ENCODE data around the gene ZMIZ1.
A peak's percentile ranks its signal among the peaks of the same experiment; 100 is the strongest.
"Not testable (repeated sequence)": the region's sequence is repeated elsewhere in the genome, so short reads cannot be mapped to it uniquely, and the experiment has no call there.

Gene ZMIZ1

DNA sequence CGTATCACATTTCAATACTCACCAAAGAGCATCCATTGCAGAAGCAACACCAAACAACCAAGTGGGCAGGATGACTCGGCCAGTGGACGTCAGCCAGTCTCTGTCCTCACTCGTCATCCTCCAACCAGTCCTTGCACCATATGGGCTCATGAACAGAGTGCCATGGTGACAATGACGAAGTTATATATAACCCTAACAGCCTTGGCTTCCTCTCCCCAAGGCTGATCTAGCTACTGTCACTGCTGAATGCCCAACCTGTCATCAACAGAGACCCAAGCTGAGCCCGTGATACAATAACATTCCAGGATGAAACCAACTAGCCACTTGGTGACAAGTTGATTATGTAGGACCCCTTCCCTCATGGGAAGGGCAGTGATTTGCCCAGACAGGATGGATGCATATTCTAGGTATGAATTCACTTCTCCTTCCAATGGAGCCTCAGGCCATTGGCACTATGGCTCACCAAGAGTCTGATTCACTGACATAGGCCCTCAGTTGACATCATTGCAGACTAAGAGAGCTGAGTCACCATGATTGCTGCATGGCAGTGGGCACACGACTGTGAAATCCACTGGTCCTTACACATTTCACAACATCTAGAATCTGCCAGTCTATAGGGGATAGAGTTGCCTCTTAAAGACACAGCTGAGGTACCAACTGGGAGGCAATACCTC is 252.2 kb downstream of the ZMIZ1 start:
- FAIRE-seq (no peak), DNase-seq (ENCODE audit: extremely low spot score, insufficient read length, low read depth) (no peak)

DNA sequence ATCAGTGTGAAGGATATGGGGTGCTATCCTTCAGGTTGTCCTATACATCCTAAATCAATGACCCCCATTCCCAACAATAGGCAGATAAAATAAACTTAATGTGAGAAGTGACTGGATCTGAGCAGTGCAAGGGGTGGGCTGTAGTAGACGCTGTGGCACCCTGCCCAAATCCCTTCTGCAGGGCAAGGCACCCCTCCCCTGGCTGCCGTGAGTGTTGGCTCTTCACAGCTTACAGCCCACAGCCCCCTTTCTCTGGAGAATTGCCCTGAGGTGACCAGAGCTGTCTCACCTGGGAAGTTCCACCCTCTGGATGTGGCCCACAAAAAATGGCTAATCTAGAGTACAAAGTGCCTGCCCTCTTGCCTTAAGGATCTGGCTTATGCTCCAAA is 252.7 kb downstream of the ZMIZ1 start:
- FAIRE-seq (no peak), DNase-seq (ENCODE audit: extremely low spot score, insufficient read length, low read depth) (no peak)

DNA sequence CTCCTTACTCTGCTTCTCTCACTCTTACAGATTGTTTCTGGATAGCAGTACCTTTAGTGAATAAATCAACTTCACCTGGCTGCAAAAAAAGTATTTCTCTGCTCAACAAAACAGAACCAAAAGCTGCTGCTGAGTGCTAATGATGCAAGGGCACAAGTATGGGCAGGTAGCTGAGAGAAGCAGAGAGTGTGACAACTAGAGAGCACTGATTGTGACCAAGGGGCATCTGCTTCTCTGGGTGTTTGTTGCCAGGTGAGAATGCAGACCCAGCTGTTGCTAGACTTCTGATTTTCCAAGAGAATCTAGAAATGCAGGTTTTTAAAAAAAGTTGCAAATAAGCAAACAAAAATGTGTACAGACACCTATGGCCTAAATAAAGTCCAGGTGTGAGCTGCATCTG is 253.2 kb downstream of the ZMIZ1 start:
- no peak for DNase-seq (ENCODE audit: extremely low spot score, insufficient read length, low read depth)
- no peak for FAIRE-seq

DNA sequence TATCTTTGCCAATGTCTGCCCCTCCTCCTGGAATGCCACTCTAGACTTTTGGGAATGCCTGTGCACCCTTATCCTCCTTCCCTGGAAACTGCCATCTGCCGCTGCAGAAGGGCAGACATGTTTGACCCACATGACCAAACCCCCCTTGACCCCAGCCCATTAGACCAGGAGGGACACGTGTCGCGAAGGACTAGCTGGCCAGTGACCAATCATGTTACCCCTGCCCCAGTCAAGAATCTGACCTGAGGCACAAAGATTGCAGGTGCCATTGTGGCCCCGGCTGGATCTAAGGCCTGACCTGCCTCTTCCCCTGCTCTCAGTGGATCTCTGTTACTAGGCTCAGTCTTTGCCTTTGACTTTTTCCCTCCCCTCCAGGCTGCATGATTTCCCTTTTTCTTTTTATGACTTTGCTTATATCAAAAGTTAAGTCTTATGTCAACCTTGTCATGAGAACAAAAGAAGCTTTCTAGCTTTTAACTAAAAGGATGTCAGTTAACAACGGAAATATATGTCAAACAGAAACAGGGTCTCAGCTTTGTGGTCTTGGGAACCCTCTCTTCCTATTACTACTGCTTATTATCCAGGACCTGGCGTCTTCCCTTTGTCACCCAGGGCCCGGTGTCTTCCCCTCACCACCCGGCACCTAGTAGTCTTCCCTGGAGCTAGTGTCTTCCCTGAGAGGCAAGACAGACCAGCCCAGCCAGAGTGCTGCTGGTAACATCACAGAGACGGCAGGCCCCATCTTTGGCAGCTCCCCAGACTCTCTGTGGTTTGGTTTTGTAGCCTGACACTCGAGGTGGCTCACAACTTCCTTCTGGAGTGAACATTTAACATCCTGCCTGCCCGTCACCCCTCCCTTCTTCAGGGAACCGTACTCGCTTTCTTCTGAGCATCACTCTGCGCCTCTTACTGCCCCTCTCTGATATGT is 254.1 kb downstream of the ZMIZ1 start:
- DNase-seq (ENCODE audit: extremely low spot score, insufficient read length, low read depth) (no peak), FAIRE-seq (peak; percentile 79)

DNA sequence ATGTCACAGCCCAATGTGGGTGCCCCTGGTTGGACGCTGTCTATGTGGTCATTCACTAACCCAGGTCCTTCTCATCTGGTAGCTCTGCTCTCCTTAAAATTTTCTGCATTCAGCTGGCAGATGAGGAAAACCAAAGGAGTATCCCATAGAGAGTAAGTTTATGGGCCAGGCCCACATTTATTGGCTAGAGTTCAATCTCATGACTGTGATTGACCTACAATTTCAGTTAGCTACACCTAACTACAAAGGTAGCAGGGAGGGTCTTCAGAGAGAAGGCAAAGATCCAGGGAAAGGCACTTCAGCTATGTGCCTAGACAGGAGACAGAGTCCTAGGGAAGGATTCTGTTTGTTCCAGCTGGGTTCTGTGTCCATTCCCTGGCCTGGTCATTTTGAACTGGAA is 254.8 kb downstream of the ZMIZ1 start:
- FAIRE-seq (no peak), DNase-seq (ENCODE audit: extremely low spot score, insufficient read length, low read depth) (no peak)

DNA sequence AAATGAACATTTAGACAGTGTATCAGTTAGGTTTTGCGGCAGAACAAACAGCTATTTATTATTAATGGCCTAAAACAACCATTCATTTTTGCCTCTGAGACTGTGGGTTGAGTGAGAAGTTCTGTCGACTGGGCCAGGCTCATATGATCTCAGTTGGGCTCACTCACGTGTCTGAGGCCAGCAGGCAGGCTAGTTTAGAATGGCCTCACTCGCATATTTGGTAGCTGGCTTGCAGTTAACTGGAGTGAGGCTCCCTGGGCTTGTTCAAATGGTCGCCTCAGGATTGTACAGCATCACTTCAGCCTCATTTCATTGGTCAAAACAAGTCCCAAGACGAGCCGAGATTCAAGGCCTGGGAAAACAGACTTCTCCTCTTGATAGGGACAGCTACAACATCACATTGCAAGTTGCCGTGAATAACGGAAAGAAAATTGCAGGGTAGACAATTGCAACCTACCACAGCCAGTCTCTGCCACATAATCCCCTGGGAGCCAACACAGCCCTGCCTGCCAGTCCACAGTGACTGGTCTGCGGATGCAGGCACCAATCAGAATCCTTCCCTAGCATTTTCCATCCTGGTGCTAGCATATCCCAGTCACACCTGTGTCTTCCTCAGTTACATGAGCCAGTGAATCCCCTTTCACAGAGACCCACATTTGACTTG is 255.4 kb downstream of the ZMIZ1 start:
- DNase-seq (ENCODE audit: extremely low spot score, insufficient read length, low read depth) (no peak), FAIRE-seq (no peak)

DNA sequence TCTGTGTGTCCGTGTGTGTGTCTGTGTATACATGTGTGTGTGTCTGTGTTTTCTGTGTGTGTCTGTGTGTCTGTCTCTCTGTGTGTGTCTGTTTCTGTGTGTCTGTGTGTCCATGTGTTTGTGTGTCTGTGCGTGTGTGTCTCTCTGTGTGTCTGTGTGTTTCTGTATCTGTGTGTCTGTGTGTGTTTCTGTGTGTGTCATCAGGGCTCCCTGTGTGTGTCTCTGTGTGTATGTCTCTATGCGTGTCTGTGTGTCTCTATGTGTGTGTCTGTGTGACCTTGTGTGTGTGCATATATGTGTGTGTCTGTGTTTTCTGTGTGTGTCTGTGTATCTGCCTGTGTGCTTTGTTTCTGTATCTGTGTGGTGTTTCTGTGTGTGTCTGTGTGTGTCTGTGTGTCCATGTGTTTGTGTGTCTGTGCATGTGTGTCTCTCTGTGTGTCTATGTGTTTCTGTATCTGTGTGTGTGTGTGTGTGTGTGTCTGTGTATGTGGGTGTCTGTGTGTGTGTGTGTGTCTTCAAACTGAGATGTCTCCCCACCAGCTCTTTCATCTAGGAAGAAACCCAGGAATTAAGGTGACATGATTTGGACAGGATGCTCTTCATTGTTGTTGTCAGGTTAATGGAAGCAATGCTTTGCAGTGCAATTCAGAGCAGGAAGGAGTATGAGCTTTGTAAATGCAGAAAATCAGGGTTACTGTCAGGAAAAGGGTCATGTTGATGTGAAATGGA is 257.8 kb downstream of the ZMIZ1 start:
- FAIRE-seq (peak; percentile 31), DNase-seq (ENCODE audit: extremely low spot score, insufficient read length, low read depth) (no peak)

DNA sequence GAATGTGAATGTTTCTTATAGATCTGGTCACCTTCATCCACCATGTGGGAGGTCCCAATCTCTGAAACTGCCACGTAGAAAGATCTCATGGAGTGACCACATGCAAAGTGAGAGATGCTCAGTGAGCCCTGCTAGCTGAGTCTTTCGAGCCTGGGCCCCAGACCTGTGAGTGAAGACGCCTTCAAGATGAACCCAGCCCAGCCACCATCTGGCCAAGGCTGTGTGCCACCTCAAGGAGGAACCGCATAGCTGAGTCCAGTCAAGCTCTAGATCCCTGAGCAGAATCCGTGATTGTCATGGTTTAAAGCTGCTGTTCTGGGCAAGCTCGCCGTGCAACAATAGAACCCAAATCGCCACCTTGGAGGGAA is 258.3 kb downstream of the ZMIZ1 start:
- DNase-seq (ENCODE audit: extremely low spot score, insufficient read length, low read depth) (no peak), FAIRE-seq (peak; percentile 65)

DNA sequence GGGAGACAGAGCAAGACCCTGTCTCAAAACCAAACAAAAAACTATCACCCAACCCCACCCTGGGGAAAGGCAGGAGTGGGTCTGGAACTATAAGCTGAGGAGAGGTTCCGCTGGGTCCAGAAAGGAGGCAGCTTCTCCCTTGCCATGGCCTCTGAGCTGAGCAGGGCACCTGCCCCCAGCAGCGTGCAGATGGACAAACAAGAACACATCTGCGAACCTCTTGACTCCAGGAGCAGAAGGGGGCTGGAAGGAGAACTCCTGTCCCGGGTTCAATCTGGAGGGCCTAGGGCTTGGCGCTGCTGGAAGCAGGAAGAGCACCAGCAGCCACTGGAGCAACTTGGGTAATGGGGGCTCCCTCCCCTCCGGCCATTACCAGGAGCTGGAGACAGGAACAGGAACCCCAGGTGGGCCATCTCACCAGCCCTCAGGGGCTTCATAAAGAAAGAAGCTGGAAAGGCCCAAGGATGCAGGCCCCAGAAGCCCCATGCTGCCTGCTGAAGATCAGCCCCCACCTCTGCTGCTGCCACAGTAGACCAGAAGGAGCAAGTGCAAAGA is 259.5 kb downstream of the ZMIZ1 start:
- DNase-seq (ENCODE audit: extremely low spot score, insufficient read length, low read depth) (no peak), FAIRE-seq (no peak)

DNA sequence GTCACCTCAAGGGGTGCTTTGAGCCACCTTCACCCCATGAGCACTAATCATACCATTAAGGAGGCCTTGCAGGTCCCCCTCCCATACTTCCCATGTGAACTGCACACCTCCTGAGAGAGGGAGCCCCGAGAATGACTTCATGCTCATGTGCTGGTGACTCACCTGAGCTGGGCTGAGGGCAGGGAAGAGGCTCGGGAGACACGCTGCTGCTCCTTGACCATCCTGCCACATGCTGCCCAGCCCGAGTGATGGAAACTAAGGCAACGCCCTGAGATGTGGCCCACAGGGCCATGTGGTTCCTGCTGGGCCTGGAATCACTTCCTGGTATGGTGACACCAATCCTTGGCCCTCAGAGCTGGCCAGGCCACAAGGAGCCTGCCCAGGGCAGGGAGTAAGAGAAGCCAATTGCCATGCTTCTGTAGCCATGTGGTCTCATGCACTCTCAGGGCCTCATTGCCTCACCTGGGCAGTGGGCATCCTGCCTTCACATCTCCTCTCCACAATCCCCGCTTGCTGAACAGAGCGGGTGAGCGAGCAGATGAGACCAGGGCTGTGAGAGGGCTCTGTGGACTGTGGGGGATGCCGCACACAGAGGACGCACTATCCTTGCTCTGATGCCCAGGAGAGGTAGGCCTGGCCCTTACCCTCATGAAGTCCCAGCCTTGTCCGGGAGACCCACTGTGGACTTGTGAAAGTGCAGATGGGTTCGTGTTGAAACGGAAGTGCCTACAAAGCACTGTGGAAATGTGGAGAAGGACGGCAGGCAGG is 260.2 kb downstream of the ZMIZ1 start:
- FAIRE-seq (no peak), DNase-seq (ENCODE audit: extremely low spot score, insufficient read length, low read depth) (no peak)

DNA sequence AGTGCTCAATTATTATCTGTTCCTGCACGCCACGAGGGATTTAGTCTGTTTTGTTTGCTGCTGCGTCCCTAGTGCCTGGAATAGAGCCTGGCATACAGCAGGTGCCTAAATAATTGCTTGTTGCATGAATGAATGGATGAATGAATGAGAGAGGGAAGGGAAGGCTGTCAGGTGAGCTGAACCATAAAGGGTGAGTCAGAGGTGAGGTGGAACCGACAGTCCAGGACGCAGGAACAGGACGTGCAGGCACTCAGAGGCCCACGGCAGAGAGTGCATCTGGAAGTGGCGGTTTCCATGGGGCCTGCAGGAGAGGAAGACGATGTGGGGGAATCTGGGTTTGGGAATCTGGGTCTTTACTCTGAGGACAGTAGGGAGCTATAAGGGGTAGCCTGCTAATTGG is 260.8 kb downstream of the ZMIZ1 start:
- FAIRE-seq: no peak
- DNase-seq (ENCODE audit: extremely low spot score, insufficient read length, low read depth): no peak

DNA sequence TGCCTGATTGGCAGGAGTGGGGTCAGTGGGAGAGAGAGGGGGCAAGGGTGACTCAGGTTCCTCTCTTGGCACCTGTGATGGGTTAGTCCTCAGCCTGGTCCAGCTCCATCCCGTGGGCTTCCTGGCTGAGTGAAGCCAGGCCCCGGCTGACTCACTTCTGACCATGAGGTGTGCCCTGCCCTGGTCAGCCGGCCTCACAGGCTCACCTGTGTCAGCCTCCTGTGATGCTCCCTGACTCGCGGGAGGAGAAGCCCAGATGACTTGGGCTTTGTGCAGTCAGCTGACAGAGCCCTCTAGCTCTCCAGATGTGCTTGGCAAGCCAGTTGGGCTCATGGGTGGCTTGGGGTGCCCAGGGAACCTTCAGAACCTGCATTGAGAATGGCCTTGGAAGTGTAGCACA is 262.5 kb downstream of the ZMIZ1 start:
- FAIRE-seq (no peak), DNase-seq (ENCODE audit: extremely low spot score, insufficient read length, low read depth) (no peak)

DNA sequence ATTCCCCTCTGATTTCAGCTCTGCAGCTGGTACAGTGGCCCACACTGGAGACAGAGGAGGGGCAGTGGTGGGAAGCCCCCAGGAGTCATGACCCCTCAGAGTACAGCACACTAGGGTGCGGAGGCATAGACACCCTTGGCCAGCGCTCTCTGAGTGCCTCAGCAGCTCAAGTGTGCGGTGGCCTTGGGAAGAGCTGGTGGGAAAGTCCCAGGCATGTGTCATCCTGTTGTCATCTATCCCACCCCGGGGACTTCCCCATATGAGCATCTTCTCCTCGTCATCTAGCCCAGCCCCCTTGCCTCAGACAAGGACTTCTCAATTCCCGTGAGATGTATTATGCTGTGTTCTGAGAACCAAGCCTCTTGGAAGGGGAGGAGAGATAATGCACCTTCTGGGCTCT is 262.9 kb downstream of the ZMIZ1 start:
- DNase-seq (ENCODE audit: extremely low spot score, insufficient read length, low read depth) (no peak), FAIRE-seq (peak; percentile 86)

DNA sequence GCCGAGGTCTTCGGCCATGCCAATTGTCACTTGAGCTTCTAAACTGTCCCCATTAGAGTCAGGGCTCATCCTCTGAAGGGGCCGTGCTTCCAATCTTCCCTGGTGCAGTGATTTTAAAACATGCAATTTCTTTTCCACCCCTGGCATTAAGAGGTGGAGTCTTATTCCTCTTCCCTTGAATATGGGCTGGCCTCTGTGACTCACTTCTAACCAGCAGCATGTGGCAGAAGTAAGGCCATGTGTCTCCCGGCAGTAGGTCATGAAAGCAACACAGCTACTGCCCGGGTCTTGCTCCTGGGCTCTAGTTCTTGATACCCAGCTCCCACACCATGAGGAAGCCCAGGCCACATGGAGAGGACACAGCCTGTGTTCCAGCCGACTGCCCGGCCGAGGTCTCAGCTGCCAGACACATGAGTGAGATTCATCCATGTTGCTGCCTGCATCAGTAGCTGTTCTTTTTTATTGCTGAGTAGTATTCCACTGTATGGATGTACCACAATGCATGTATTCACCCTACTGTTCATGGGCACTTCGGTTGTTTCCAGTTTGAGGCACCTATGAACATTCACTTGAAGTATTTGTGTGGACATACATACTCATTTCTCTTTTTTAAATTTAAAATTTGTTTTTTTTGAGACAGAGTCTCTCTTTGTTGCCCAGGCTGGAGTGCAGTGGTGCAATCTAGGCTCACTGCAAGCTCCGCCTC is 264.0 kb downstream of the ZMIZ1 start:
- not testable (repeated sequence) for DNase-seq (ENCODE audit: extremely low spot score, insufficient read length, low read depth); FAIRE-seq

DNA sequence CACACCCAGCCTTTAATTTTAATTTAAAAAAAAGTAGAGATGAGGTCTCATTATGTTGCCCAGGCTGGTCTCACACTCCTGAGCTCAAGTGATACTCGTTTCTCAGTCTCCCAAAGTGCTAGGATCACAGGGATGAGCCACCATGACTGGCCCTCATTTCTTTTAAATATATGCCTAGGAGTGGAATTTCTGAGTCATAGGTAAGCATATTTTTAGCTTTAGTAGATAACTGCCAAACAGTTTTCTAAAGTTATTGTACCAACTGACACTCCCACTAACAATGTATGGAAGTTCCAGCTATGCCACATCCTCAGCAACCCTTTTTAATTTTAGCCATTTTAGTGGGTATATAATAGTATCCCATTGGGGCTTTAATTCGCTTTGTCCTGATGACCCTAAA is 264.7 kb downstream of the ZMIZ1 start:
- no peak for FAIRE-seq
- no peak for DNase-seq (ENCODE audit: extremely low spot score, insufficient read length, low read depth)

DNA sequence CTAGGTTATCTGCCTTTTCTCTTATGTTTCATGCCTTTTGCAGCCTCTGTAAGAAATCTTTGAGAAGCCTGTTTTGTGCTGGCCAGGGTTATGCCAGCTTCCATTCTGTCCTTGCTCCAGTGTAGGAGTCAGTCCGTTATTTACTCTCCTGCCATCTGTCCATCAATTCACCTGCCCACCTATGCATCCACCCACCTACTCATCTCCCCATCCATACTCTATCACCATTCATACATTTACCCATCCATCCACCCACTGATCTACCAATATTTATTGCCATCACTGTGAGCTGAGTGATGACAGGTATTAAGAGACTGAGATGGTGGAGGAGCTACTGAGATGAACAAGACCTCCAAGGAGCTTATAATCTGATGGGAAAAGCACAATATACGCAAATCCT is 265.8 kb downstream of the ZMIZ1 start:
- no peak for DNase-seq (ENCODE audit: extremely low spot score, insufficient read length, low read depth)
- no peak for FAIRE-seq

DNA sequence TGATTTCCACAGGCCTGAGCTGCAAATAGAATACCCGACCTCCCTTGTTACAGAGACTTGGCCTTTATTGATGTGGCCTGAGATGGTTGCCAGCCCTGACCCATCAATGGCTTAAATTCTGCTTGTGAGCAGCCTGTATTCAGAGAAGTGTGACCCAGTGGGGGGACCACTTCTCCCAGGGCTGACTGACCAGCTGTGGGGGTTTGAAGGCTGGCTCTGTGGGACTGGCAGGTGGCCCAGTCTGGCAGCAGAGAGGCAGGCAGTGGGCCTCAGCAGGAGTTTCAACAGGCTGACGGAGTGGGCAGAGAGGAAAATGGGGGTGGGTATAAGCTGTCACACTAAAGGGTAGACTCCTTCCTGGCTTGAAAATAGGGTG is 266.3 kb downstream of the ZMIZ1 start:
- FAIRE-seq: no peak
- DNase-seq (ENCODE audit: extremely low spot score, insufficient read length, low read depth): no peak

DNA sequence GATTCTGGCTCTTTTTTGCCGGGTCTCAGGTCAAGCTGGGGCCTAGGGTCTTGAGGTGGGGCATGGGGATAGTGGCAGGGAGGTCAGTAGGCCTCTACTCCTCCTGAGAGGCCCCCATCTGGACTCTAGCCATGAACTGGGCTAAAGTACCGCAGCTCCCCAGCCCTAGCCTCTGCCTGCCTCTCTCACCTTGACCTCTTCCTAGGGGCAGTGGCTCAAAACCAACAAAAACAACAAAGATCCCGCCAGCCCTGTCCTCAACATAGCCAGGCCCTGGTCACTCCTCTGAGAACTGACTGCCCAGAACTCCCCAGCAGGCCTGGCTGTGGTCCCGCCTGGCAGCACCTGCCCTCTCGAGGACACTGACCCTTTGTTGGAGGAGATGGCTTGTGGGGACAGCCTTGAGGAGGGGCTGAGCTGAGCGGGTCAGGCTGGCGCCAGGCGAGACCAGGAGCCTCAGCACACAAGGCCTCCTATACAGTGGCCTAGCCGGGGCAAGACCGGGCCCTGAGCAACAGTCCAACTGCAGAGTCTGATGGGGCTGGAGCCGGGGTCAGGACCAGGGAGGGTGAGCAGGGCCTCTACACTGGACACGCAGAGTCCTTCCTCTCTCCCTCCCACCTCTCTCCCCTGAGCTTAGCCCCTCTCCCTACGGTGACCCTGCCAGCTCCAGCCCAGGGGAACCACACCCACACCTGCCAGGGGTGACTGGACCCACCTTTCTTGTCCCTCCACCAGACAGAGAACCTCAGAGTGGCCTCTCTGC is 266.9 kb downstream of the ZMIZ1 start:
- FAIRE-seq (no peak), DNase-seq (ENCODE audit: extremely low spot score, insufficient read length, low read depth) (no peak)
